GM19468 (cell line): ENCODE results near the gene DDT.
"Not testable (repeated sequence)": the region's sequence is repeated elsewhere in the genome, so short reads cannot be mapped to it uniquely, and the experiment has no call there.

Source experiments
- ATAC-seq: cut with Tn5 transposase; IDR thresholded peaks from one replicate; pipeline ENCODE4 v1.9.1; 2021; ENCODE audit warnings: mild to moderate bottlenecking, moderate library complexity, moderate number of reproducible peaks; ENCODE audit not compliant: unreplicated experiment; ENCODE audit errors: extremely low read depth

The DDT gene

DNA sequence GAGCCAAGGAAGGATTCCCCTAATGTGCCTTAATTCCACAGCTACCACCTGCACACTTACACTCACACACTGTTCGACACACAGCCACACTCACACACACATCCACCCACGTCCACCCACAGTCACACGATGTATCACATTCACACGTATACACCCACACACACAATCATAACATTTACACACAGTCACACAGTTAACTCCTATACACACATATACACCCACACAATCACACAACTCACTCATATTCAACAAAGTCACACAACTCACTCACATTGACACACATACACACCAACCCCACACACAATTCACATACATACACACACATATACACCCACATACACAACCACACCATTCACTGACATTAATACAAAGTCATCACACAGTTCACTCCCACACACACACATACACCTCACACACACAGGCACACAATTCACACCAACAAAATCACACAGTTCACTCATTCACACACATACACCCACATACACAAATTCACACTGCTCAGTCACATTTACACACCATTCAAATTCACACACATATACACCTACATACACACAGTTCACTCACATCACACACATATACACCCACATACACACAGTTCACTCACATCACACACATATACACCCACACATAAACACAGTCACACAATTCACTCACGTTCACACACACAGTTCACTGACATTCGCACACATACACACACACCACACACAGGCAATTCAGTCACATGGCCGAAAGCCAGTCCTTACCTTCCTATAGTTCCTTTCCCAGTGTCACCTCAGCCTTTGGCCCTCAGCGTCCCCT is 19.8 kb downstream of the DDT start:
- not testable (repeated sequence) for ATAC-seq

DNA sequence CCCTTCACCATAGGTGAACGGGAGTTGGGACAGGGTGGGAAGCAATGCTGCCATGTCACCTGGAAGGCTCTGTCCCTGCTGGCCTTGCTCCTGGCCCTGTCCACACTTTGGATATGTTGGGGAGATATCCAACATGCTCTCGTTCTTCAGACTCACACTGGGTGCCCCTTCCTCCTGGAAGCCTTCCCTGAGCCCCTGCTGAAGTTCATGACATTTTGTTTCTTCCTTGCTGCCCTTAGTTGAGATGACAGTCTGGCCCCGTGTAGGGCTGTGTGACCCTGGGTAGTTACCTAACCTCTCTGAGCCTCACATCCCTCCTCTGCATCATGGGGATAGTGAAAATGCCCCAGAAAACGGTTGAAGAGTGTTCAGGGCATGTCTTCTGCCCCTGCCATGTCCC is 20.8 kb downstream of the DDT start:
- ATAC-seq = not testable (repeated sequence)

DNA sequence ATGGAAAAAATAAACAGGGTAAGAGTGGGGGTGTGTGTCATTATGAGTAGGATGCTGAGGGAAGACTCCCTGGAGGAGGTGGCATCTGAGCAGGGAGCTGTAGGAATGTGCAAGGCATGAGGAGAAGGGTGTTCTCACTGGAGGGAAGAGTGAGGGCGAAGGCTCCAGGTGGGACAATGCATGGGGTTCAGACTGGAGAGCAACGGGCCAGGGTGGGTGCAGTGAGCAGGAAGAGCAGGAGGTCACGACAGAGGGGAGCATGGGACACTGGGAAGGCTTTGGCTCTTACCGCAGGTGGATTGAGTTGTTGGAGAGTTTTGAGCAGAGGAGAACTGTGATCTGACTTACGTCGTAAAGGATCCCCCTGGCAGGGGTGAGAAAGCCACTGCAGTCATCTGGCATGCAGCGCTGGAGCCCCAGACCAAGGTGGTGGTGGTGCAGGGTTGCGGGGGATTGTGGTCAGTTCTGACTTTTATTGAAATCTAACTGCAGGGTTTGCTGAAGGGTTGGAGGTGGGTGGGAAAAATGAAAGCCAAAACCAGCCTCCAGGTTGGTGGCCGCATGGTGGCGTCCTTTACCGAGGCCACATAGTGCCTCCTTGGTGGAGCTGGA is 21.3 kb downstream of the DDT start:
- ATAC-seq = not testable (repeated sequence)

DNA sequence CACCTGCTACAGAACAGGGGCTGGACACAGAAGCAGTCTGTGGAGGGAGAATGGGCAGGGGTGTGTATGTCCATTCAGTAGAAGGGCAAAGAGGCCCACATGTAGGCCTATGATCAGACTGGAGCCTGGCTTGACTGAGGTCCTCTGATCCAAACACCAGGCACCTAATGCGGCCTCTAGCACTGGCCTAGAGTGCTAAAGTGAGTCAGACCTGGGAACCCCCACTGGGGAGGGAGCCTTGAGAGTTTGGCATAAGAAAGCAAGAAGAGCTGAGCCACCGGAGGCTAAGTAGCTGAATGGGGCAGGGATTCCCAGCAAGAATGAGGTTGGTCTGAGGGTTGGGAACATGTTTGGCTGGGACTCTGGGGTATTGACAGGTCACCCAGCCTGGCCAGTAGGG is 22.9 kb downstream of the DDT start:
- not testable (repeated sequence) for ATAC-seq

- ATAC-seq = not testable (repeated sequence)
Observed at GRCh38 chr22:23949764-23950163, 24.5 kb downstream of the DDT start.

GRCh38 chr22:23947391-23947790 is 26.9 kb downstream of the DDT start:
- ATAC-seq = not testable (repeated sequence)

DNA sequence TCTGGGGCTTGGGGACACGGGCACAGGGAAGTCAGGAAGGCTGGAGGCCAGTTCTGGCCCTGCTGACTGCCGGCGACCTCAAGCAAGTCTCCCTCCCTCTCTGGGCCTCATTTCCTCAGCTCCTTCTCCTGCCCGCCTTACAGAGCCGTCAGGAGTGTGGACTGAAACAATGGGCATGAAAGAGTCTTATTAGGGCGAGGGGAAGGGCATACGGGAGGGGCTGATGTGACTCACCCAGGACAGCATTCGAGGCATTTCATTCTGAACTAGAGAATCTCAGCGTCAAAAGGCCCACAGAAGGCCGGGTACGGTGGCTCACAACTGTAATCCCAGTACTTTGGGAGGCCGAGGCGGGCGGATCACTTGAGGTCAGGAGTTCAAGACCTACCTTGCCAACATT is 34.1 kb downstream of the DDT start:
- ATAC-seq = not testable (repeated sequence)

DNA sequence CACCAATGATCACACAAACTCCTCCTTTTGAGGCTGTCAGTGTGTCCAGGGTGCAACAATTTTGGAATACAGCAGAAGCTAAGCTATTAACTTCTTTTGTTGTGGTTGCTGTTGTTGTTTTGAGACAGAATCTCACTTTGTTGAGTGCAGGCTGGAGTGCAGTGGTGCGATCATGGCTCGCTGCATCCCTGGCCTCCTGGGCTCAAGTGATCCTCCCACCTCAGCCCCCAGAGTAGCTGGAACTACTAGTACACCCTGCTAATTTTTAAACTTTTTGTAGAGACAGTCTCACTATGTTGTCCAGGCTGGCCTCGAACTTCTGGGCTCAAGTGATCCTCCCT is 35.3 kb downstream of the DDT start:
- ATAC-seq = no peak

GRCh38 chr22:23938328-23939016 is 35.8 kb downstream of the DDT start:
- no peak for ATAC-seq

DNA sequence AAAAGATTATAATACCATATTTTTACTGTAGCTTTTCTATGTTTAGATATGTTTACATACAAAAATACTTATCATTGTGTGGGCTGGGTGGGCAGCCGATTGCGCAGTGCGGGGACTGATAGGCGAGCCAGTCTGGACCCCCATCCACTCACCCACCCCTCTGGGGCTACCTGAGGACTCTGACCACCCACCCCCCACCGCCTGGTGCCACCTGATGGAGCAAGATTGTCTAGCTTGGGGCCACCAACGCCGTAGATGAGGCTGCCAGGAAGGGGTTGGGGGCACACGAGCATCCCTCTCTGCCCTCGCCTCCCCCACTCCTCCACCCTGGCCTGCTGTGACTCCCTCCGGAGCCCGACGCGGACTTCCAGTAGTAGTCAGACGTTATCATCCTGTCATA is 47.7 kb downstream of the DDT start:
- ATAC-seq = no peak

GRCh38 chr22:23925020-23925606 is 49.1 kb downstream of the DDT start:
- ATAC-seq = no peak

DNA sequence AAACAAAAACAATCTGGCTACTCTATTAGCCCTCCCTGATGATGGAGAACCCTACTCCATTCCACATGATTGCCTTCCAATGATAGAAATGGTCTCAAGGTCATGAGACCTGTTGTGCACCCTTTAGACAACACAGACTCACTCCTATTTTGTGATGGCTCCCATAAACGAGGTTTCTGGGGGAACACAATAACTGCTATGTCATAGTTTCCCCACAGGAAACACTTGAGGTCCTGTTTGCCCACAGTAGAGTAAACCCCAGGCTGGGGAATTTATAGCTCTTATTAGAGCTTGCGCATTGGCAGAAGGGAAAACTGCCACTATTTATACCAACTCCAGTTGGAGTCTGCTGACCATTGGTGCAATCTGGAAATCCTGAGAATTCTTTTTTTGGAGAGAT is 51.3 kb downstream of the DDT start:
- no peak for ATAC-seq

DNA sequence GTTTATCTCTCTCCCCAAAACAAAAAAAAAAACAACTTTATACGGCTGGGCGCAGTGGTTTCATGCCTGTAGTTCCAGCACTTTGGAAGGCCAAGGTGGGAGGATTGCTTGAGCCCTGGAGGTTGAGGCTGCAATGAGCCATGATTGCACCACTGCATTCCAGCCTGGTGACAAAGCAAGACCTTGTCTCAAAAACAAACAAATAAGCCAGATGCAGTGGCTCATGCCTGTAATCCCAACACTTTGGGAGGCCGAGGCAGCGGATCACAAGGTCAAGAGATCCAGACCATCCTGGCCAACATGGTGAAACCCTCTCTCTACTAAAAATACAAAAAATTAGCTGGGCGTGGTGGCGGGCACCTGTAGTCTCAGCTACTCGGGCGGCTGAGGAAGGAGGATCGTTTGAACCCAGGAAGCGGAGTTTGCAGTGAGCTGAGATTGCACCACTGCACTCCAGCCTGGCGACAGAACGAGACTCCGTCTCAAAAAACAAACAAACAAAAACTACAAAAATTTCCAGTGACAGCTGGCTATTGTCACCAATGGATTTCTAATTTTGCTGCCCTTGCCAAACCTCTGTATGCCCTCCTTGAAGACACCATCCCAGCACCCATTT is 52.5 kb downstream of the DDT start:
- not testable (repeated sequence) for ATAC-seq
